ENCODE measurements around the gene P2RY14.
A peak's percentile ranks its signal among the peaks of the same experiment; 100 is the strongest.

P2RY14 gene

DNA sequence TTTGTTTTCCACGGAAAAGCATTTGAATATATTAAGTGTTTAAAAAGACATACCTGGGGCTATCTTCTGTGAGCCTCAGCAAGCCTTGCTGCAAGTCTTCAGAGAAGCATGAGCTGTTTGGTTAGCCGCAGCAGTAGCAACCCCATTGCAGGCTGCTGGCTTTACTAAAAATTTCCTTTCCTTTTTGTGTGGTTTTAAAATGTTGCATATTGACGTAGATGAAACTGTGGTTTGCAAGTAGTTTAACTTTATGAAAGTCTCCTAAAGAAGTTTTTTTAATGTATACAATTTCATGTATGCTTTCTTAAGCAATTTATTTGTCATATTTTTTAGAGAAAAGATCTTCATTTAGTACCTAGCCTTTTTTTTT is 75.3 kb downstream of the P2RY14 start, which contains the start of gene GPR171:
GPR171 (minus strand) TSS at position 166 of the 370 bp plus-strand sequence. CDS start 3,830 bp downstream, outside the sequence.
- Histone ChIP-seq H3K4me2 (ENCODE audit: insufficient read depth, low read length) (peak within 1 kb of the TSS; percentile 26; the same call in 1 of the 2 replicates), H3K9me3 (ENCODE audit: insufficient read depth, low read length, severe bottlenecking) (no peaks in the 10 kb centered on the region), H3K79me2 (ENCODE audit: insufficient read depth, low read length) (no peaks in the 10 kb centered on the region), H2AFZ (ENCODE audit: low read depth, low read length) (no peak within 1 kb of the TSS), H3K27me3 (ENCODE audit: insufficient read depth, low read length, poor library complexity) (no peaks in the 10 kb centered on the region), H4K20me1 (ENCODE audit: insufficient read depth, low read length) (no peaks in the 10 kb centered on the region), H3K9ac (ENCODE audit: low read depth, low read length) (peak within 1 kb of the TSS; percentile 33; the same call in 1 of the 2 replicates), H3K4me3 (ENCODE audit: low read depth in 1 of 2, low read length in 2 of 2) (no peak within 1 kb of the TSS), H3K4me1 (ENCODE audit: insufficient read depth, low read length) (peaks cover 23% of the 10 kb centered on the region), H3K27ac (ENCODE audit: low read length) (peak within 1 kb of the TSS; percentile 47), H3K36me3 (ENCODE audit: insufficient read depth, low read length) (no peaks in the 10 kb centered on the region)
- peak; percentile 99 for ATAC-seq (ENCODE audit: insufficient read depth, low read depth)
- DNase-seq, result peak; percentile 61
- TF ChIP-seq, protein P1, sequence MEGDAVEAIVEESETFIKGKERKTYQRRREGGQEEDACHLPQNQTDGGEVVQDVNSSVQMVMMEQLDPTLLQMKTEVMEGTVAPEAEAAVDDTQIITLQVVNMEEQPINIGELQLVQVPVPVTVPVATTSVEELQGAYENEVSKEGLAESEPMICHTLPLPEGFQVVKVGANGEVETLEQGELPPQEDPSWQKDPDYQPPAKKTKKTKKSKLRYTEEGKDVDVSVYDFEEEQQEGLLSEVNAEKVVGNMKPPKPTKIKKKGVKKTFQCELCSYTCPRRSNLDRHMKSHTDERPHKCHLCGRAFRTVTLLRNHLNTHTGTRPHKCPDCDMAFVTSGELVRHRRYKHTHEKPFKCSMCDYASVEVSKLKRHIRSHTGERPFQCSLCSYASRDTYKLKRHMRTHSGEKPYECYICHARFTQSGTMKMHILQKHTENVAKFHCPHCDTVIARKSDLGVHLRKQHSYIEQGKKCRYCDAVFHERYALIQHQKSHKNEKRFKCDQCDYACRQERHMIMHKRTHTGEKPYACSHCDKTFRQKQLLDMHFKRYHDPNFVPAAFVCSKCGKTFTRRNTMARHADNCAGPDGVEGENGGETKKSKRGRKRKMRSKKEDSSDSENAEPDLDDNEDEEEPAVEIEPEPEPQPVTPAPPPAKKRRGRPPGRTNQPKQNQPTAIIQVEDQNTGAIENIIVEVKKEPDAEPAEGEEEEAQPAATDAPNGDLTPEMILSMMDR (IDR thresholded peaks at IDR 0.05; ENCODE audit: borderline replicate concordance, extremely low read depth, low read length, poor library complexity, severe bottlenecking), result no peak
- no peak for TF ChIP-seq EZH2 (IDR thresholded peaks at IDR 0.05; ENCODE audit: borderline replicate concordance, low read depth, low read length, severe bottlenecking)

DNA sequence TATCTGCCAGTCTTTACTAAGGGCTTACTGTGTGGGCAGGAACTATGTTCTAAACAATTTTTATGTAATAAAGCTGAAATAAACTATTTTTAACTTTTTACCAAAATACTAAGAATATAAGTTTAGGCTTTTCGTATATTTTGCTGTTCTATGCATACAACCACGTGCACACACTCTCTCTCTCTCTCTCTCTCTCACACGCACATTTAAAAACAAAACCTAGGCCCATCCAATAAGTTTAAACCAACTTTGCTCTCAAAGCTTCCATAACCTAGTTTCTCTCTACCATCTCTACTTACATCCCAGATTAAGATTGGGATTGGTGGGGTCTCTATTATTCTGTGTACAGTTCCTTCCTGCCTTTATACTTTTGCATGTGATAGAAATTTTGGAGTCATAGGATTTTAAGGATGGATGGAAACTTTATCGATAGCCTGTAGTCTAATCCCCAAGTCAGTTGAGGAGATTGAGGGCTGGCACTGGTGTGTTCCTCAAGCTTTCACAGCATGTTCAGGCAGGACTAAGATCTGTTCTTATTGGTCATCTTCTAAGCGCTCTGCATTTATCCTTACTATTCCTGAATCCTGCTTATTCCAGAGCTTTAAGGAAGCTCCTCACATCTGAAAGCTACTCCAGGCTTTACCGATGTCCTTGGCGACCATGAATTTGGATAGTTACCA is 77.2 kb downstream of the P2RY14 start:
- no peak overlapping the region for H3K4me3 ChIP-seq (ENCODE audit: low read depth in 1 of 2, low read length in 2 of 2)
- H3K79me2 ChIP-seq (ENCODE audit: insufficient read depth, low read length), result no peaks in the 10 kb centered on the region
- no peak overlapping the region for H3K9ac ChIP-seq (ENCODE audit: low read depth, low read length)
- no peaks in the 10 kb centered on the region for H3K9me3 ChIP-seq (ENCODE audit: insufficient read depth, low read length, severe bottlenecking)
- peaks cover 23% of the 10 kb centered on the region for H3K4me1 ChIP-seq (ENCODE audit: insufficient read depth, low read length)
- no peak overlapping the region for H3K27ac ChIP-seq (ENCODE audit: low read length)
- H3K27me3 ChIP-seq (ENCODE audit: insufficient read depth, low read length, poor library complexity), result no peaks in the 10 kb centered on the region
- no peak for TF ChIP-seq EZH2 (IDR thresholded peaks at IDR 0.05; ENCODE audit: borderline replicate concordance, low read depth, low read length, severe bottlenecking)
- TF ChIP-seq, protein P1 (IDR thresholded peaks at IDR 0.05; ENCODE audit: borderline replicate concordance, extremely low read depth, low read length, poor library complexity, severe bottlenecking), result no peak
- no peak overlapping the region for H3K4me2 ChIP-seq (ENCODE audit: insufficient read depth, low read length)
- ATAC-seq (ENCODE audit: insufficient read depth, low read depth) (no peak), DNase-seq (no peak)
- H2AFZ ChIP-seq (ENCODE audit: low read depth, low read length), result no peak overlapping the region
- no peaks in the 10 kb centered on the region for H4K20me1 ChIP-seq (ENCODE audit: insufficient read depth, low read length)
- H3K36me3 ChIP-seq (ENCODE audit: insufficient read depth, low read length), result no peaks in the 10 kb centered on the region

DNA sequence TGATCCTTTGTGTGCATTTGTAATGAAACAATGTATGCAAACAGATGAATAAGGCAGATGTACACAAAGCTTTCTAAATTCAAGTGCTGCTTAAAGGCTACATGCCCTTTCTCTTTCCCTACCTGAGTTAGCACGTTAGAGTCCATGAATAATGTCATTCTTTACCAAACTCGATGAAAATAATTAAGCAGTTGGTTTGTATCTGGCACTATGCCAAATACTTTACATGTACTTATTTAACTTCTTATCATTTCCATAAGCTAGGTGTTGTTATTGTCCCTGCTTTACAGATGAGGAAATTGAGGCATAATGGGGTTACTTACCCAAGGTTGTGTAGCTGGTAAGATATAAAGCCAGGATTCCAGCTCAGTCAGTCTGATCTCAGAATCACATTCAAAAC is 77.8 kb downstream of the P2RY14 start:
- H3K36me3 ChIP-seq (ENCODE audit: insufficient read depth, low read length), result no peaks in the 10 kb centered on the region
- no peak for TF ChIP-seq EZH2 (IDR thresholded peaks at IDR 0.05; ENCODE audit: borderline replicate concordance, low read depth, low read length, severe bottlenecking)
- TF ChIP-seq, protein P1 (IDR thresholded peaks at IDR 0.05; ENCODE audit: borderline replicate concordance, extremely low read depth, low read length, poor library complexity, severe bottlenecking), result no peak
- no peaks in the 10 kb centered on the region for H3K9me3 ChIP-seq (ENCODE audit: insufficient read depth, low read length, severe bottlenecking)
- no peaks in the 10 kb centered on the region for H4K20me1 ChIP-seq (ENCODE audit: insufficient read depth, low read length)
- H3K9ac ChIP-seq (ENCODE audit: low read depth, low read length), result no peak overlapping the region
- no peaks in the 10 kb centered on the region for H3K27me3 ChIP-seq (ENCODE audit: insufficient read depth, low read length, poor library complexity)
- DNase-seq (no peak), ATAC-seq (ENCODE audit: insufficient read depth, low read depth) (no peak)
- H3K4me2 ChIP-seq (ENCODE audit: insufficient read depth, low read length), result no peak overlapping the region
- H3K27ac ChIP-seq (ENCODE audit: low read length), result no peak overlapping the region
- no peak overlapping the region for H3K4me3 ChIP-seq (ENCODE audit: low read depth in 1 of 2, low read length in 2 of 2)
- no peak overlapping the region for H2AFZ ChIP-seq (ENCODE audit: low read depth, low read length)
- H3K79me2 ChIP-seq (ENCODE audit: insufficient read depth, low read length), result no peaks in the 10 kb centered on the region
- peaks cover 23% of the 10 kb centered on the region for H3K4me1 ChIP-seq (ENCODE audit: insufficient read depth, low read length)

All from DND-41 (cell line).